ENCODE measurements around the gene COL15A1.

Gene COL15A1

GRCh38 chr9:98992107-98992884, 48.6 kb downstream of the COL15A1 start:
- peaks cover 4% of the 10 kb centered on the region; the same call in 1 of the 2 replicates for H3K4me1 ChIP-seq (ENCODE audit: low read length)
- DNase-seq, result no peak
- H3K9me3 ChIP-seq (replicated peaks; ENCODE audit: insufficient read depth, low read length), result no peaks in the 10 kb centered on the region
- H3K79me2 ChIP-seq (ENCODE audit: low read length), result no peaks in the 10 kb centered on the region
- H3K9ac ChIP-seq (ENCODE audit: low read length), result no peak overlapping the region
- no peak for TF ChIP-seq EZH2 (optimal IDR thresholded peaks at IDR 0.05; ENCODE audit: low read depth, low read length)
- no peak for TF ChIP-seq EZH2phosphoT487 (IDR thresholded peaks at IDR 0.05; ENCODE audit: low read length)
- no peak for TF ChIP-seq CTCF (IDR thresholded peaks at IDR 0.05; ENCODE audit: low read length)
- no peaks in the 10 kb centered on the region for H3K36me3 ChIP-seq (replicated peaks; ENCODE audit: insufficient read depth, low read length)
- H3K4me3 ChIP-seq (ENCODE audit: low read length), result no peak overlapping the region
- H3F3A ChIP-seq (ENCODE audit: insufficient read depth, low read length), result no peaks in the 10 kb centered on the region
- no peaks in the 10 kb centered on the region for H3K9me2 ChIP-seq (replicated peaks; ENCODE audit: insufficient read depth, low read length)
- peaks cover 13% of the 10 kb centered on the region for H3K27me3 ChIP-seq (replicated peaks; ENCODE audit: insufficient read depth, low read length)
- H2AFZ ChIP-seq (ENCODE audit: low read length), result no peak overlapping the region
- H3K27ac ChIP-seq (ENCODE audit: low read length), result no peak overlapping the region
- no peak overlapping the region for H3K4me2 ChIP-seq (ENCODE audit: low read depth, low read length)
- no peaks in the 10 kb centered on the region for H4K20me1 ChIP-seq (ENCODE audit: insufficient read depth, low read length)

GRCh38 chr9:98992885-98993569, 49.3 kb downstream of the COL15A1 start:
- DNase-seq, result no peak
- no peaks in the 10 kb centered on the region for H3K4me1 ChIP-seq (ENCODE audit: low read length)

GRCh38 chr9:98993570-98993945, 49.9 kb downstream of the COL15A1 start:
- Histone ChIP-seq H3F3A (ENCODE audit: insufficient read depth, low read length) (no peaks in the 10 kb centered on the region), H3K27ac (ENCODE audit: low read length) (no peak overlapping the region), H3K9me3 (replicated peaks; ENCODE audit: insufficient read depth, low read length) (no peaks in the 10 kb centered on the region), H3K27me3 (replicated peaks; ENCODE audit: insufficient read depth, low read length) (peaks cover 3% of the 10 kb centered on the region), H3K4me1 (ENCODE audit: low read length) (no peaks in the 10 kb centered on the region), H4K20me1 (ENCODE audit: insufficient read depth, low read length) (no peaks in the 10 kb centered on the region), H2AFZ (ENCODE audit: low read length) (no peak overlapping the region), H3K4me2 (ENCODE audit: low read depth, low read length) (no peak overlapping the region), H3K9ac (ENCODE audit: low read length) (no peak overlapping the region), H3K9me2 (replicated peaks; ENCODE audit: insufficient read depth, low read length) (no peaks in the 10 kb centered on the region), H3K79me2 (ENCODE audit: low read length) (no peaks in the 10 kb centered on the region), H3K4me3 (ENCODE audit: low read length) (no peak overlapping the region), H3K36me3 (replicated peaks; ENCODE audit: insufficient read depth, low read length) (no peaks in the 10 kb centered on the region)
- no peak for DNase-seq
- no peak for TF ChIP-seq EZH2phosphoT487 (IDR thresholded peaks at IDR 0.05; ENCODE audit: low read length)
- no peak for TF ChIP-seq EZH2 (optimal IDR thresholded peaks at IDR 0.05; ENCODE audit: low read depth, low read length)
- no peak for TF ChIP-seq CTCF (IDR thresholded peaks at IDR 0.05; ENCODE audit: low read length)

More at GRCh38 chr9:98992885-98993569, 49.3 kb downstream of the COL15A1 start:
- Histone ChIP-seq H3K79me2 (ENCODE audit: low read length) (no peaks in the 10 kb centered on the region), H4K20me1 (ENCODE audit: insufficient read depth, low read length) (no peaks in the 10 kb centered on the region), H3K27ac (ENCODE audit: low read length) (no peak overlapping the region), H3K4me3 (ENCODE audit: low read length) (no peak overlapping the region), H3F3A (ENCODE audit: insufficient read depth, low read length) (no peaks in the 10 kb centered on the region), H2AFZ (ENCODE audit: low read length) (no peak overlapping the region), H3K36me3 (replicated peaks; ENCODE audit: insufficient read depth, low read length) (no peaks in the 10 kb centered on the region), H3K27me3 (replicated peaks; ENCODE audit: insufficient read depth, low read length) (peaks cover 6% of the 10 kb centered on the region), H3K4me2 (ENCODE audit: low read depth, low read length) (no peak overlapping the region), H3K9me2 (replicated peaks; ENCODE audit: insufficient read depth, low read length) (no peaks in the 10 kb centered on the region), H3K9ac (ENCODE audit: low read length) (no peak overlapping the region), H3K9me3 (replicated peaks; ENCODE audit: insufficient read depth, low read length) (no peaks in the 10 kb centered on the region)
- TF ChIP-seq EZH2phosphoT487 (IDR thresholded peaks at IDR 0.05; ENCODE audit: low read length) (no peak), CTCF (IDR thresholded peaks at IDR 0.05; ENCODE audit: low read length) (no peak), EZH2 (optimal IDR thresholded peaks at IDR 0.05; ENCODE audit: low read depth, low read length) (no peak)
